Aorta (tissue), 5 donors: ENCODE results near the gene MKRN3. TPM values are rescaled to one million over a fixed set of nuclear protein-coding genes. Genes with fewer than 3 reads are reported as not detected.
"Not testable (repeated sequence)": the region's sequence is repeated elsewhere in the genome, so short reads cannot be mapped to it uniquely, and the experiment has no call there.

Source experiments
- ATAC-seq: fragments of 200-7000 bp; cut with Tn5 transposase; one replicate; pipeline ENCODE4 v1.9.1; 2022; ENCODE audit warnings: moderate library complexity; ENCODE audit not compliant: low FRiP score
- DNase-seq, 2 donors: peaks; one replicate each; pipeline ENCODE4 v3.0.0-alpha.2; 2020
- H3K27ac ChIP-seq, 2 donors: one replicate each; pipeline ENCODE4 v1.5.1; 2013; ENCODE audit warnings: low read length in 2 of 2, mild to moderate bottlenecking in 2 of 2, moderate library complexity in 2 of 2, control low read depth in 1 of 2, inconsistent platforms in 1 of 2, low read depth in 1 of 2
- H3K27me3 ChIP-seq, 2 donors: one replicate each; pipeline ENCODE4 v1.6.1; 2013; ENCODE audit warnings: control low read depth in 1 of 2, low read length in 1 of 2, mild to moderate bottlenecking in 1 of 2, moderate library complexity in 1 of 2; ENCODE audit not compliant: insufficient read depth in 2 of 2, control insufficient read depth in 1 of 2
- H3K36me3 ChIP-seq, 2 donors: one replicate each; pipeline ENCODE4 v1.6.1; 2013; ENCODE audit warnings: control low read depth in 1 of 2, low read length in 1 of 2, mild to moderate bottlenecking in 1 of 2; ENCODE audit not compliant: insufficient read depth in 2 of 2, control insufficient read depth in 1 of 2
- H3K4me1 ChIP-seq, 2 donors: one replicate each; pipeline ENCODE4 v1.6.1; 2013; ENCODE audit warnings: low read length in 2 of 2, control low read depth in 1 of 2, mild to moderate bottlenecking in 1 of 2, moderate library complexity in 1 of 2; ENCODE audit not compliant: insufficient read depth in 2 of 2, control insufficient read depth in 1 of 2
- H3K4me3 ChIP-seq, 2 donors: one replicate each; pipeline ENCODE4 v1.5.1; 2013; ENCODE audit warnings: low read length in 2 of 2, control low read depth in 1 of 2, mild to moderate bottlenecking in 1 of 2
- H3K9me3 ChIP-seq: one replicate; pipeline ENCODE4 v1.6.1; 2013; ENCODE audit warnings: mild to moderate bottlenecking, low read length; ENCODE audit not compliant: control insufficient read depth
- WGBS, 2 donors: extraction: QIAGEN DNeasy Blood & Tissue Kit; methylation state at CpG; one replicate each; pipeline ENCODE4 v1.1.7; 2013; 5-methylcytosine and 5-hydroxymethylcytosine counted together
- intact Hi-C, 2 donors: fragments of 100-400 bp; cut with DNase I; formaldehyde crosslinking; loops; one replicate each; pipeline versions ENCODE4 v1.14.2 to v1.15.0; 2022
- microRNA-seq, 2 donors: library from miRNA; unstranded; fragments of <30 nt; microRNA quantifications; one replicate each; pipeline ENCODE4 v1.2.0, GENCODE V29; 2020
- polyA plus RNA-seq, 2 donors: library from polyadenylated mRNA; stranded (reverse); fragments of 200-250 nt; gene quantifications; one replicate each; pipeline ENCODE4 v1.2.3, GENCODE V29; 2013
- total RNA-seq, 2 donors: library from RNA; stranded (reverse); fragmentation: NEBNext Ultra II Directional; extraction: Animal tissue kit (Norgen Biotek cat#: 25700); gene quantifications; one replicate each; pipeline ENCODE4 v1.2.1, GENCODE V29; 2021
- donor health status: healthy with polysubstance abuse.
- donor health status: Bipolar disorder and iron deficiency.
- donor health status: DM: no; HTN: no; CAD: no.
- donor health status: DM: no; HTN: no; CAD: no.
- donor health status: DM: yes; HTN: yes; CAD: no.

The MKRN3 gene
- total and polyA plus RNA-seq, 4 donors: 0.13 to 1.6 (median 0.28) TPM; not detected in 1

- H3K4me3 ChIP-seq, ATAC-seq, H3K36me3 ChIP-seq, H3K27ac ChIP-seq, intact Hi-C loops, DNase-seq, H3K27me3 ChIP-seq, H3K9me3 ChIP-seq, H3K4me1 ChIP-seq: not testable (repeated sequence)
- 86 to 87% methylated on average over 14 of the region's 14 CpGs for WGBS, 2 donors
Observed at GRCh38 chr15:23597278-23597677, 31.8 kb downstream of the MKRN3 start.

- H3K27ac ChIP-seq: no peak overlapping the region
- H3K9me3 ChIP-seq: peaks cover 2% of the 10 kb centered on the region
- no peaks in the 10 kb centered on the region for H3K4me1 ChIP-seq
- no peak overlapping the region for H3K4me3 ChIP-seq
- H3K36me3 ChIP-seq: no peaks in the 10 kb centered on the region
- ATAC-seq (no peak), DNase-seq (no peak)
- 83 to 87% methylated on average over 1 of the region's 1 CpG for WGBS, 2 donors
- intact Hi-C loops: no loop called here
- no peaks in the 10 kb centered on the region for H3K27me3 ChIP-seq
Observed at GRCh38 chr15:23599053-23599452, 33.6 kb downstream of the MKRN3 start.

GRCh38 chr15:23602124-23602523, 36.6 kb downstream of the MKRN3 start:
- no peaks in the 10 kb centered on the region for H3K4me1 ChIP-seq
- intact Hi-C loops: no loop called here
- no peak overlapping the region for H3K27ac ChIP-seq
- H3K4me3 ChIP-seq: no peak overlapping the region
- H3K27me3 ChIP-seq: no peaks in the 10 kb centered on the region
- H3K36me3 ChIP-seq: no peaks in the 10 kb centered on the region
- ATAC-seq (no peak), DNase-seq (no peak)
- WGBS, 2 donors: 89 to 94% methylated on average over 6 of the region's 6 CpGs
- H3K9me3 ChIP-seq: peaks cover 2% of the 10 kb centered on the region

DNA sequence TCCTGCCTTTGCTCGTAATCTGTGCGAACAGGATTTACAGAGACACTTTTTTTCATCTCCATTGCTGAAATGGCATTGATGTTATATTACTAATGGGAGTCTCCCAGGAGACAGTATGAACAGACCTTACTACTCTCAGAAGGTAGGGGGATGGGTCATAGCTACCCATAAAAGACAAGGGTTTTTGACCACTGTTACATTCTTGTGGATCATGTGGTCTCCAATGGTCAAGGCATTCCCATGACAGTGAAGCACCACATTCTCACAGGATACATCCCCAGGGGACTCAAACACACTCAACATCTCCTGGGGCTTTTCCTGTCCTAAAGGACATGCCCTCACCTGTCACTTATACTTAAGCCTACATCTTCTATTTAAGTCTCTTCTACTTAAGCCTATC, 40.8 kb downstream of the MKRN3 start:
- Histone ChIP-seq H3K27me3 (no peaks in the 10 kb centered on the region), H3K4me1 (no peaks in the 10 kb centered on the region), H3K9me3 (peaks cover 2% of the 10 kb centered on the region), H3K27ac (no peak overlapping the region), H3K4me3 (no peak overlapping the region), H3K36me3 (no peaks in the 10 kb centered on the region)
- 80 to 87% methylated on average over 2 of the region's 2 CpGs for WGBS, 2 donors
- DNase-seq (no peak), ATAC-seq (no peak)
- intact Hi-C loops: no loop called here

DNA sequence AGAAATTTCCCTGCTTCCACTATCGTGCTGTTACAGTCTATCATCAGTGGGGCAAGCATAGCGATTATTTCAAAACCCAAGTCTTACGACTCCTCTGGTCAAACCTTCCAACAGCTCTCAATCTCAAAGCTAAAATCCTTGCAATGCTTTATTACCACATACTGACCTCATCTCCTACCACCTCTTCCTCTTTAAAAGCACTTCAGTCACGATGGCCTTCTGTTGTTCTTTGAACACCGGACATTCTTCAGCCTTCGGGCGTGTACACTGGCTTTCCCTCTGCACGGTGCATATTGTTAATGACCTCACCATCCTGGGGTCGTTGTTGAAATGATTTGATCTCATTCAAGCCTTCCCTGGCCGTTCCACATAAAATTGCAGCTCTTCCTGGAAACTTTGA, 51.1 kb downstream of the MKRN3 start:
- WGBS, 2 donors: 67 to 69% methylated on average over 10 of the region's 10 CpGs
- Histone ChIP-seq H3K27me3 (no peaks in the 10 kb centered on the region), H3K4me3 (no peak overlapping the region), H3K9me3 (peaks cover 2% of the 10 kb centered on the region), H3K4me1 (no peaks in the 10 kb centered on the region), H3K36me3 (no peaks in the 10 kb centered on the region), H3K27ac (no peak overlapping the region)
- ATAC-seq (no peak), DNase-seq (no peak)
- intact Hi-C loops: no loop called here

Small RNA genes within 50 kb of the gene (microRNA-seq; reads per million reads assigned to microRNA genes)
- 0 reads per million in 2 donors for gene MIR4508

Other genes with a start within 250 kb of the MKRN3 start
- not detected for gene GOLGA6L26, start 231.5 kb upstream of the MKRN3 start, total RNA-seq
- gene GOLGA6L26, start 231.5 kb upstream of the MKRN3 start, polyA plus RNA-seq: not detected
- 1 to 10 TPM in 1 of 2 donors, under 1 TPM in 1; 0.52 to 1.4 TPM for gene GOLGA8S, start 210.9 kb upstream of the MKRN3 start, total RNA-seq
- gene GOLGA8S, start 210.9 kb upstream of the MKRN3 start, polyA plus RNA-seq: under 1 TPM; 0.25 to 0.26 TPM
- gene GOLGA6L2, start 118.4 kb upstream of the MKRN3 start, total RNA-seq: not detected
- gene GOLGA6L2, start 118.4 kb upstream of the MKRN3 start, polyA plus RNA-seq: under 1 TPM in 1 of 2 donors, not detected in 1; 0.13 TPM
- under 1 TPM; 0.13 to 0.27 TPM for gene MAGEL2, start 82.2 kb downstream of the MKRN3 start, total RNA-seq
- under 1 TPM in 1 of 2 donors, not detected in 1; 0.10 TPM for gene MAGEL2, start 82.2 kb downstream of the MKRN3 start, polyA plus RNA-seq
- 10 to 100 TPM; 29.0 to 52.4 TPM for gene NDN, start 121.6 kb downstream of the MKRN3 start, total RNA-seq
- 10 to 100 TPM; 16.7 to 47.8 TPM for gene NDN, start 121.6 kb downstream of the MKRN3 start, polyA plus RNA-seq